ENCODE results near the gene UTS2R.

- TF ChIP-seq POLR2AphosphoS5 (IDR thresholded peaks at IDR 0.05; ENCODE audit: low read depth, low read length) (no peak), SPI1 (IDR thresholded peaks at IDR 0.05; ENCODE audit: low read depth, low read length) (no peak), POLR2A (IDR thresholded peaks at IDR 0.05; ENCODE audit: low read depth, low read length) (no peak)
Observed at GRCh38 chr17:82351254-82351712, 20.3 kb upstream of the UTS2R start.

All from GM12891 (cell line).